DMS153 treated with DMSO at 0.1 percent for 48 hours (cell line): ENCODE measurements around the gene ATXN7.

Source experiments
- DNase-seq: peaks from one replicate; lab custom pipeline; 2025; ENCODE audit not compliant: unreplicated experiment; lab: John Stamatoyannopoulos, UW

Gene ATXN7

DNA sequence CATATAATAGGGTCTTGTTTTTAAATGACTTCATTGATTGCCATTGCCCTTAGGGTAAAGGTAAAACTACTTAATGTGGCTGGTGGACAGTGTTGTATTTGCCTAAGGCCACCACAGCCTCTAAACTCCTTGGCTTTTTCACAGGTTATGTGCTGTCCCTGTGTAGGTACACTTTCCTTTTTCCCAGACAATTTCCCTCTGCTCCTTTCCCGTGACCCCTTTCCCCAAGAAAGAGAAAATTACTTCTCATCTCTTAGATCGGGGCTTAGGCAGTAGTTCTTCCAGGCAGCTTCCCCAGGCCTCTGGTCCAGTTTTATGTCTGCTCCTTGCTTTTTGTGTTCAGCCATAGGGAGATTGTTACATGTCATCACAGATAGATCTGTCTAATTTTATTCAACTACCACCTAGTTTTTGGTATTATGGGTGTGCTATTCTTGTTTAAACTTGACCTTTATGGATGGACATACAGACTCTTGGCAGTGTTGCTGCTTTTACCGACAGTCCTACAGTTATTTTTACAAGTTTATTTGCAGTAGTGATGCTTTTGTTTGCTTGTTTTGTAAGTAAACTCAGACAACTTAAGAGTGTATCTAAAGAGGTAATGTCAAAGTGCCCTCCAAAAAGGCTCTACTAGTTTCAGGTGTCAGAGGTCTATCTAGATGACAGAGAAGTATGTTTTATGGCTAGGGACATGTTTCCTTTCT, 69.0 kb downstream of the ATXN7 start:
- DNase-seq, result no peak

GRCh38 chr3:63933459-63933858, 69.8 kb downstream of the ATXN7 start:
- DNase-seq, result no peak

GRCh38 chr3:63934041-63934866, 70.6 kb downstream of the ATXN7 start:
- DNase-seq, result no peak

- DNase-seq, result no peak
Observed at GRCh38 chr3:63936925-63937324, 73.3 kb downstream of the ATXN7 start.

- DNase-seq, result no peak
Observed at GRCh38 chr3:63937661-63938651, 74.3 kb downstream of the ATXN7 start.

DNA sequence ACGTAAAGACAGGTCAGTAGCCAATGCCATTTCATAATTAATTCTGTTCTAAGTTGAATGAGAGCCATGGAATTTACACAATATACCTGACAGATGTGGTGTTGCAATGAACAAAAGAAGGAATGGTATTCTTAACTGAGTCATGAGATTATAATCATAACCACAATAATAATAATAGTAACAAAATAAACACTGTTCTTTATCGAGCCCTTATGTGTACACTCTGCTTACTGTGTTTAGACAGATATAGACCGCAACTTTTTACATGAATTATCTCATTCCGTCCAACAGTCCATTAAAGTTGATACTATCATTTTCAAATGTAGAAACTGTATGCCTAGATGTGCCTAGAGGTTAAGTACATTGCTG, 76.7 kb downstream of the ATXN7 start:
- no peak for DNase-seq

DNA sequence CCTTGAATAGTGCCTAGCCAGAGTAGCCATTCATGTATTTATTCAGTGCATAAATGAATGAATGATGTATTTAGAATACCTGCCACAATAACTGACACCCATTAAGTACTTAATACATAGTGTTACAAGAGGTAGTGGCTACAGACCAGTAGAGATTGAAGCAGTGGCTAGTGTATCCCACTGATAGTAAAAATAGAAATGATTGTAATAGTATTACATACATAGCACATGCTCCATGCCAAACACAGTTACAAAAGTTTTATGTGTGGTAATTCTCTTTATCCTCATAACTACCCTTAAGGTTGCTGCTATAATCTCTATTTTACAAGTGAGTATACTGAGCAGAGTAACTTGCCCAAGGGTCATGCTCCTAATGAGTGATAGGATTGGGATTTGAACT, 78.9 kb downstream of the ATXN7 start:
- DNase-seq, result no peak

- DNase-seq, result no peak
Observed at GRCh38 chr3:63943678-63944077, 80.0 kb downstream of the ATXN7 start.

DNA sequence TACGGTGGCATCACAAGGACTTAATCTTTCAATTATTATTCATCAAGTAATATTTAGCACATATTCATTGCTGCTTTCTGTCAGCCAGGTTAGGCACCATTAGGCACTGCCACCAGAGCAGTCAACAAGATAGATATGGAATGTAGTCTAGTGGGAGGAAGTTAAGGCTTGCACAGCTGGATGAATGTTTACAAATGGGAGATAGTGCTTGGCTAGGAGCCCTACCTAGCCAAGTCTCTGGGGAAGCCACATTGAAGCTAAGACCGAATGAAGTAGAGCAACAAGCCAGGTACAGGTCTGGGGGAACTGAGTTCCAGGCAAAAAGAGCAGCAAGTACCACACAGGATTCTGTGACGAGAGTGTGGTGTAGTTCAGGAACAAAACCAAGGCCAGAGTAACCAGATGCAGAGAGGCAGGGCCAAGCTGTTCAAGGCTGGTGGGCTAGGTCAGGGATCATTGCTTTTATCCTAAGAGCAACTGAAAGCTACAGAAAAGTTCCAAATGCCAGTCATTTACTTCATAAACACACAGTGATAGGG, 82.0 kb downstream of the ATXN7 start:
- no peak for DNase-seq

GRCh38 chr3:63946753-63947152, 83.1 kb downstream of the ATXN7 start:
- no peak for DNase-seq

- DNase-seq, result no peak
Observed at GRCh38 chr3:63947594-63947993, 83.9 kb downstream of the ATXN7 start.

- DNase-seq, result no peak
Observed at GRCh38 chr3:63949005-63949404, 85.3 kb downstream of the ATXN7 start.

DNA sequence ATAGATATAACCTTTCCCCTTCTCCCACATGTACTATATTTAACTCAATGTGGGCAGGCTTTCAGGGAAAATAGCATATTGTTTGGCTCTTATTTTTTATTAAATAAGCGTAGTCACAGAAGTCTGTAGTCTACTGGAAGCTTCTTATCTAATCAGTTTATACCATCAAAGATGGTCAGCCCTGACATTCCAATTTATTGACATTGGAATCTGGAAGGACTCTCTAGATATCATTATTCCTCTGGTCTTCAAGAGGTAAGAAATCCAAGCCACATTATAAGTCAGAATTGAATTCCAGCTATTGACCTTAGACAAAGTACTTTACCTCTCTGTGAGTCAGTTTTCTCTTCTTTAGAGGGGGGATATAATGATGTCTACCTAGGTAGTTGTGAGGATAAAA, 87.0 kb downstream of the ATXN7 start:
- DNase-seq, result no peak

DNA sequence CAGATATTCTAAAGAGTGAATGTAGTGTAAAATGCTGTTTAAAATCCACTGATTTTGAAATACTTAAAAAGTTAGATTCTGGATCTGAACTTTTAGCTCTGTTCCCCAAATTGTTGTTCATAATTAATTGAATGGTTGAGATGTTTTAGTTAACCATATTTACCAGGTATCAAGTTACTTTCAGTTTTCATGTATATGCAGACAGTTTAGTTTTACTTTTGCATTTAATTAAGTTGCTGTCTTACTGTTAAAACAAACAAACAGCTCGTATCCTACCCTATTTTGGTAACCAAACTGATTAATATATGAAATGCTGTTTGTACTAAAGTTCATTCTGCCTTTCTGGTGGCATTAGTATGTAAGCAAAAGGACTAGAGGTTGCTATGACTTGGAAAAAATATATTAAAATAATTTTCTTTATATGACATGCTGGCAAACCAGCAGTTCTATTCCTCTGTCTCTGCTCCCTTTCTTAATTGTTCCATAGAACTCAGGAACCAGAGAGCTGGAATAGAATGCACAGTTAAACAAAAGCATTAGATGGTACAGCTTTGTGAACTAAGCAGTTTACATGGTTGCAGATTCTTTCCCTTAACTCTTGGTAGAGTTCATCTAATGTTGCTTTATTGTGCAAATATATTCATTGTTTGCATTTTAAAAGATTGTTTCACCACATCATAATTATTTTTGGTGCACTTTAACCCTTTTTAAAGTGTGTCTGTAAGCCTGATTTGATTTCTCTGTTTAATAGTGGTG, 88.0 kb downstream of the ATXN7 start:
- no peak for DNase-seq

DNA sequence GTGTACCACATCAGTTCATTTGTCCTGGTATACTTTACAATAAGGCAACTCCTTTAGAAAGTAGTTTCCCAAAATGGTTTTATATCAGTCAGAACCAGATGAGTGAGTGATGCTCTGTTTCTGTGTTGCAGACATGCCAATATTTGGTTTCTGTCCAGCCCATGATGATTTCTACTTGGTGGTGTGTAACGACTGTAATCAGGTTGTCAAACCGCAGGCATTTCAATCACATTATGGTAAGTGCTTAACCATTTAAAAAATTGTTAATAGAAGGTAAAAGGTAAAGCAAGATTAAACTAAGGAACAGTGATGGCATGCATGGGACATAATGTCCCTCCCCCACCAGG, 88.6 kb downstream of the ATXN7 start:
- DNase-seq, result no peak

DNA sequence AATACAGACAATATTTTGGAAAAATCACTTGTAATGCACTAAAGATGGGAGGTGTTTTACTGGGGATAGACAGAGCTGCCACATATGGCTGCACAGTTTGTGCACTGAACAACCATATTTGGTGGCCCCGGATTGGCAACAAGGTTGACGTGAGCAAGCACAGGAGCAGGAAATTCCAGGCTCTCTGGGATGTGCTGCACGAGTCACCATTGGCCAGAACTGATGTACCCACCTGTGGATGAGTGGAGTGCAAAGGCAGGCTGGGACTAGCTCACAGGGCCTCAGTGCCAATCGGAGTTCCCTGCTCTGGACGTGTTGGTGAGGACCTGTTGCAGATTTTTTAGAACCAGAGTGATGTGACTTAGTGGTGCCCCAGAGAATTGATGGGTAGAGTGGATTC, 90.5 kb downstream of the ATXN7 start:
- DNase-seq, result no peak

- DNase-seq, result no peak
Observed at GRCh38 chr3:63955036-63955650, 91.5 kb downstream of the ATXN7 start.

DNA sequence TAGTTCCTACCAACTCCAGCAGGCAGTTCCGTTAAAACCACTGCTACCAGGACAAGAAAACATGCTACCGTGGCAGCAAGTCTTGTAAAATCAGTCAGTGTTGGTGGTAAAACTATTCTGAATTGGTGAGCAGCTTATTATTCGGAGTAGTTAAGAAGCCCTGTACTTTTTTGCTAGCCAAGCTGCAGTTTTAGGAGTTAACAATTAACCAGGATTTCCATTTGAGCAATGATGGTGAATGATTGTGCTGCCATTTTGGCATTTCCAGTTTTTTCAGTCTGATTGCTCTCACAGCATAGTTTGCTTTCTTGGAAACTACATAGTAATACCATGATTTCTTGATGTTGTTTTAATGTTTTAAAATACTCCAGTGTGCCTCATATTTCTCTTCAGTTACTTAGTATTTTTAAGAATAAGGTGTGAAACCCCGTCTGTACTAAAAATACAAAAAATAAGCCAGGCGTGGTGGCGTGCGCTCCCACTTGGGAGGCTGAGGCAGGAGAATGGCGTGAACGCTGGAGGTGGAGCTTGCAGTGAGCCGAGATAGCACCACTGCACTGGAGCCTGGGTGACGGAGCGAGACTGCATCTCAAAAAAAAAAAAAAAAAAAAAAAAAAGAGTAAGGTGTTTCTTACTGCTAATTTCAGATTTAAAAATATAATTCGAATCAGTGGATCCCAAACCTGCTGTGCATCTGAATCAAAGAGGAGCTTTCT, 92.3 kb downstream of the ATXN7 start:
- no peak for DNase-seq

GRCh38 chr3:63959146-63959545, 95.5 kb downstream of the ATXN7 start:
- no peak for DNase-seq
